Glutamatergic neuron (in vitro differentiated cells): ENCODE data around the gene NUP205. TPM values are rescaled to one million over a fixed set of nuclear protein-coding genes. Genes with fewer than 3 reads are reported as not detected.

Source experiments
- DNase-seq: peaks from one replicate; pipeline ENCODE4 v3.0.0; 2022
- H3K27ac Mint-ChIP-seq: one replicate; pipeline ENCODE4 v1.8.0; 2020; ENCODE audit warnings: mild to moderate bottlenecking, mixed read lengths, inconsistent platforms; ENCODE audit not compliant: unreplicated experiment
- H3K27me3 Mint-ChIP-seq: one replicate; pipeline ENCODE4 v1.8.0; 2020; ENCODE audit warnings: mild to moderate bottlenecking, moderate library complexity, mixed read lengths, inconsistent platforms; ENCODE audit not compliant: unreplicated experiment
- H3K36me3 Mint-ChIP-seq: one replicate; pipeline ENCODE4 v1.8.0; 2020; ENCODE audit warnings: mild to moderate bottlenecking, mixed read lengths, inconsistent platforms; ENCODE audit not compliant: unreplicated experiment
- H3K4me1 Mint-ChIP-seq: one replicate; pipeline ENCODE4 v1.8.0; 2020; ENCODE audit warnings: mild to moderate bottlenecking, low read depth, mixed read lengths, inconsistent platforms; ENCODE audit not compliant: unreplicated experiment
- H3K4me3 Mint-ChIP-seq: one replicate; pipeline ENCODE4 v1.8.0; 2020; ENCODE audit warnings: mild to moderate bottlenecking, mixed read lengths, inconsistent platforms; ENCODE audit not compliant: unreplicated experiment
- H3K9me3 Mint-ChIP-seq: one replicate; pipeline ENCODE4 v1.8.0; 2020; ENCODE audit warnings: mild to moderate bottlenecking, moderate library complexity, mixed read lengths, inconsistent platforms; ENCODE audit not compliant: unreplicated experiment
- total RNA-seq: library from RNA; stranded (reverse); fragmentation: NEBNext Ultra II Directional; extraction: Animal tissue kit (Norgen Biotek cat#: 25700); gene quantifications from one replicate; pipeline ENCODE4 v1.2.1, GENCODE V29; 2021; ENCODE audit not compliant: unreplicated experiment
- TF ChIP-seq, protein P1 (sequence below): fragments of 200-600 bp; sonication (generic); IDR thresholded peaks from one replicate; pipeline ENCODE4 v1.5.0; 2021; ENCODE audit not compliant: partially characterized antibody, unreplicated experiment

Gene NUP205
- total RNA-seq, 1 donor from 2014 or later: 56.5 TPM

DNA sequence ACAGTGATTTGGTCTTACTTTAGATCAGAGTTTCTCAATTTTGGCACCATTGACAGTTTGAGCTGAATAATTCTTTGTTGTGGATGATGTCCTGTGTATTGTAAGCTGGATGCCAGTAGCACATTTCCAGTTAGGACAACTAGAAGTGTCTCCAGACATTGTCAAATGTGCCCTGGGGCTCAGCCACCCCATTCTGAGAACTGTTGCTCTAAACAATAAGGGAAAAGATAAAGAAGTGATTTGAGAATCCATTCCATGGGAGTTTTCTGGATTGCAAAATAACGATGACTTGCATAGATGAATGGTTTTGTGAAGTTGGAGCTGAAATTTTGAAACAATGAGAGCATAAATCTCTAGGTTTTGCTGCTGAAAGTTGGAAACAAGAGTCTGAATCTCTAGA, 44.6 kb downstream of the NUP205 start:
- no peaks in the 10 kb centered on the region for H3K9me3 Mint-ChIP-seq
- no peaks in the 10 kb centered on the region for H3K27me3 Mint-ChIP-seq
- TF ChIP-seq, protein P1, sequence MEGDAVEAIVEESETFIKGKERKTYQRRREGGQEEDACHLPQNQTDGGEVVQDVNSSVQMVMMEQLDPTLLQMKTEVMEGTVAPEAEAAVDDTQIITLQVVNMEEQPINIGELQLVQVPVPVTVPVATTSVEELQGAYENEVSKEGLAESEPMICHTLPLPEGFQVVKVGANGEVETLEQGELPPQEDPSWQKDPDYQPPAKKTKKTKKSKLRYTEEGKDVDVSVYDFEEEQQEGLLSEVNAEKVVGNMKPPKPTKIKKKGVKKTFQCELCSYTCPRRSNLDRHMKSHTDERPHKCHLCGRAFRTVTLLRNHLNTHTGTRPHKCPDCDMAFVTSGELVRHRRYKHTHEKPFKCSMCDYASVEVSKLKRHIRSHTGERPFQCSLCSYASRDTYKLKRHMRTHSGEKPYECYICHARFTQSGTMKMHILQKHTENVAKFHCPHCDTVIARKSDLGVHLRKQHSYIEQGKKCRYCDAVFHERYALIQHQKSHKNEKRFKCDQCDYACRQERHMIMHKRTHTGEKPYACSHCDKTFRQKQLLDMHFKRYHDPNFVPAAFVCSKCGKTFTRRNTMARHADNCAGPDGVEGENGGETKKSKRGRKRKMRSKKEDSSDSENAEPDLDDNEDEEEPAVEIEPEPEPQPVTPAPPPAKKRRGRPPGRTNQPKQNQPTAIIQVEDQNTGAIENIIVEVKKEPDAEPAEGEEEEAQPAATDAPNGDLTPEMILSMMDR: no peak
- H3K27ac Mint-ChIP-seq: no peak overlapping the region
- no peak for DNase-seq
- no peaks in the 10 kb centered on the region for H3K4me1 Mint-ChIP-seq
- H3K36me3 Mint-ChIP-seq: no peaks in the 10 kb centered on the region
- no peak overlapping the region for H3K4me3 Mint-ChIP-seq

DNA sequence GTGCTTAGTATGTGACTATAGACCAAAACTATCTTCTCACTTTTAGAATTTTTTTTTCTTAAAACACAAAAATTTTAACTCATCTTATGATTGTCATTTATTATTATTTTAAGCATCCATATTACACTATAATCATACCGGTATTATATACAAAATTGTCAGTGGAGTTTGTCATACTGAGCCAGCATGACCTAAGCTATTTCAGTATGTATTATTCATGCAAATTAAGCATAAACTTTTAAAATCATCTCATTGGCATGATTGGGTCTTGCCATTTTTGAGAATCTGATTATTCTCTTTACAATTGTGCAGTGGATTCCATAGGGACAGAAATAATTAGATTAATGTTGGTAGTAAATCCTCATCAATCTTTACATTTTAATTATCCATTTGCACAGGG, 58.4 kb downstream of the NUP205 start:
- no peak overlapping the region for H3K27ac Mint-ChIP-seq
- H3K36me3 Mint-ChIP-seq: no peaks in the 10 kb centered on the region
- H3K27me3 Mint-ChIP-seq: no peaks in the 10 kb centered on the region
- H3K4me3 Mint-ChIP-seq: no peak overlapping the region
- DNase-seq: no peak
- no peaks in the 10 kb centered on the region for H3K9me3 Mint-ChIP-seq
- TF ChIP-seq, protein P1: no peak
- H3K4me1 Mint-ChIP-seq: no peaks in the 10 kb centered on the region

DNA sequence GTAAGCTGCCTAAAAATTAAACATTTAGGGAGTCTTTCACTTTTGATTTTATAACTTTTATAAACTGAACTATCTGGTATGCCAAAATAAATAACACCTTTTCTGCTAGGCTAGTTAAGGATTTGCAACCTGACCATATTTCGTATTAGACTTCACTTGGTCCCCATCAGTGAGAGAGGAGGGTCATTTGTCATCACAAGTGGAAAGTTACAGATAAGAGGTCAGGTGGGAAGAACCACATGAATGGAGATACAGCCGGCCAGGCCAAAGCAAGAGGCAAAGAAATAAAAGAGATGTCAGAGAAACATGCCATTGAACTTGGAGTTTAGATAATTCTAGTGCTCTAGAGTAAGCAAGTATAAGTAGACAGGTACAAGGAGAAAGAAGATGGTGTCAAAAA, 60.1 kb downstream of the NUP205 start:
- H3K27me3 Mint-ChIP-seq: no peaks in the 10 kb centered on the region
- no peak overlapping the region for H3K27ac Mint-ChIP-seq
- no peak for DNase-seq
- no peaks in the 10 kb centered on the region for H3K9me3 Mint-ChIP-seq
- no peak overlapping the region for H3K4me3 Mint-ChIP-seq
- H3K36me3 Mint-ChIP-seq: no peaks in the 10 kb centered on the region
- TF ChIP-seq, protein P1: no peak
- H3K4me1 Mint-ChIP-seq: no peaks in the 10 kb centered on the region

DNA sequence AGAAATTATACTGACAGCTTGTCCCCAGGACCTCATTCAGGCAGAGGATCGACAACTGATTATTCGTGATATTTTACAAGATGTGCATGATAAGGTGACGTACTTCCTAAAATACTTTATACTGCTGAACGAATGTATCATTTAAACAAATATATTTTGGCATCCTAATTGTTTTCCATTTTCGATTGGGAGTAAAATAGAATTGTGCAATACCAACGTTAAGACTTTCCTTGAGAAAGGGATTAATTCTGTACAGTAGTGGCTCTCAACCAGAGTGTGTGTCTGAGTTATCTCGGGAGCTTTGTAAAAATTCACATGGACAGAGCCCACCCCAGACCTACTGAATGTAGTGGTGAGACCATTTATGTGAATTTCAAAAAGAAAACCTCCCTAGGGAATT, 60.8 kb downstream of the NUP205 start:
- no peaks in the 10 kb centered on the region for H3K4me1 Mint-ChIP-seq
- no peaks in the 10 kb centered on the region for H3K27me3 Mint-ChIP-seq
- no peak for DNase-seq
- TF ChIP-seq, protein P1: no peak
- no peaks in the 10 kb centered on the region for H3K36me3 Mint-ChIP-seq
- H3K27ac Mint-ChIP-seq: no peak overlapping the region
- H3K4me3 Mint-ChIP-seq: no peak overlapping the region
- H3K9me3 Mint-ChIP-seq: no peaks in the 10 kb centered on the region

DNA sequence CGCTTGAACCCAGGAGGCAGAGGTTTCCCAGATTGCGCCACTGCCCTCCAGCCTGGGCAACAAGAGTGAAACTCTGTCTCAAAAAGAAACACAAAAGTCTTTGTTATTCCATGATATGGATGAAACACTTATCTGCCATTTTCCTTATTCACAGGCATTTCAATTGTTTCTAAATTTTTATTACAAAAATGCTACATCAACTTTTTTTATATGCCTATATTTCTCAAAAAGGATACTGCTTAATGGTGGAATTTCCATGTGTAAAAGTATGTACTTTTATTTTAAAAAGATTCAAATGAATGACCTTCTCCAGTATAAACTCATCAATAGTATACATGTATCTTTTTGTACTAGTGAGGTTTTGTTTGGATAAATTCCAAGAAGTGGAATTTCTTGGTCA, 62.7 kb downstream of the NUP205 start:
- Mint-ChIP-seq H3K9me3 (no peaks in the 10 kb centered on the region), H3K27me3 (no peaks in the 10 kb centered on the region), H3K27ac (no peak overlapping the region), H3K4me1 (no peaks in the 10 kb centered on the region), H3K36me3 (no peaks in the 10 kb centered on the region), H3K4me3 (no peak overlapping the region)
- DNase-seq: no peak
- TF ChIP-seq, protein P1: no peak
